Stimulated activated effector memory CD8-positive, alpha-beta T cell treated with anti-CD3 and anti-CD28 coated beads, Interleukin-12 subunit alpha, Interleukin-12 subunit beta, amount 100 ng/mL, for 72 hours (primary cell): ENCODE measurements around the gene DND1.
"Not testable (repeated sequence)": the region's sequence is repeated elsewhere in the genome, so short reads cannot be mapped to it uniquely, and the experiment has no call there.

Experiments
- ATAC-seq: fragments of 150-1000 bp; cut with Tn5 transposase; 2 replicates; pipeline ENCODE4 v1.10.0; 2021
- DNase-seq, 2 donors: peaks; one replicate each; pipeline ENCODE4 v3.0.0; 2021 to 2022; ENCODE audit warnings: low spot score in 2 of 2
- H3K27ac Mint-ChIP-seq: one replicate; pipeline ENCODE4 v1.8.0; 2022; ENCODE audit warnings: mild to moderate bottlenecking, mixed read lengths
- H3K36me3 Mint-ChIP-seq: one replicate; pipeline ENCODE4 v1.8.0; 2022; ENCODE audit warnings: mild to moderate bottlenecking, mixed read lengths
- H3K4me1 Mint-ChIP-seq: one replicate; pipeline ENCODE4 v1.8.0; 2022; ENCODE audit warnings: mixed read lengths
- H3K4me3 Mint-ChIP-seq: one replicate; pipeline ENCODE4 v1.8.0; 2022; ENCODE audit warnings: mild to moderate bottlenecking, mixed read lengths
- H3K9me3 Mint-ChIP-seq: one replicate; pipeline ENCODE4 v1.8.0; 2022; ENCODE audit warnings: mixed read lengths

DND1 gene

DNA sequence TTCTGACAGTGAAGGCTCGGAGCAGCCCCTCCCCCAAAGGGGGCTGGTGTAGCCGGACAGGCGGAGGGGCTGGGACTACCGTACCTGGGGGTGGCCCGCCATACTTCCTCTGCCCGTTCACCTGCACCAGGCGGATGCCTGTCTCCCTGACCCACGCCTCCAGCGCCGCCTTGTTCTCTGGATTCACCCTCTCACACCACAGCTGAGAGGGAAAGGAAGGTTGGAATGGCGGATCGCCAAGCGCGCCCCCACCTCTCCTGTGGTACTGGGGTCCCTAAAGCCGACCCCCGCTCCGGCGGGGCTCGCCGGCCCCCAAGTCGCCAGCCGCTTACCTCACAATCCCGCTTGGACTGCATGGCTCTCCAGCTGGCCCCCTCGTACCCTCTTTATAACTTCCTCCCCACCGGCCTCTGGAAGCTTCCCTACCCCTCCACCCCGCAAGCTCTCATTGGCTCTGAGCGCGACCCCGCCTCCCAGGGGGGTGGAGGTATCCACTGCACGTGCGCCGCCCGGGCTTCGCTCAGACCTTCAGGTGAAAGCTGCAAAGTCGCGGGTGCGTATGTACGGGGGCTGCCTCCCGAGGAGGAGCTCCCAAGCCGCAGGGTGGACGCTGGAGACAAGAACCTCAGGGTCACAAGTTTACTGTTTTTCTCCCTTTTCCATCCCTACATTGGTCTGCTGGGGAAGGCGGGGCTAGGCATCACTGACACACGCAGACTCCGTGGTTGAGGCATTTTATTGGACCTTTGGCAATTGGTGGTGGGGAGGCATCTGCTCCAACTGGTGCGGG, at the start of gene DND1:
DND1 (minus strand) TSS at position 390 of the 790 bp plus-strand sequence; CDS start at position 356, 34 bp downstream.
- H3K9me3 Mint-ChIP-seq: no peaks in the 10 kb centered on the region
- ATAC-seq: peak; percentile 6
- H3K27ac Mint-ChIP-seq: peak within 1 kb of the TSS; percentile 60
- peaks cover 97% of the 10 kb centered on the region for H3K36me3 Mint-ChIP-seq
- H3K4me1 Mint-ChIP-seq: peaks cover under 1% of the 10 kb centered on the region
- no peak within 1 kb of the TSS for H3K4me3 Mint-ChIP-seq
- no peak for DNase-seq

DNA sequence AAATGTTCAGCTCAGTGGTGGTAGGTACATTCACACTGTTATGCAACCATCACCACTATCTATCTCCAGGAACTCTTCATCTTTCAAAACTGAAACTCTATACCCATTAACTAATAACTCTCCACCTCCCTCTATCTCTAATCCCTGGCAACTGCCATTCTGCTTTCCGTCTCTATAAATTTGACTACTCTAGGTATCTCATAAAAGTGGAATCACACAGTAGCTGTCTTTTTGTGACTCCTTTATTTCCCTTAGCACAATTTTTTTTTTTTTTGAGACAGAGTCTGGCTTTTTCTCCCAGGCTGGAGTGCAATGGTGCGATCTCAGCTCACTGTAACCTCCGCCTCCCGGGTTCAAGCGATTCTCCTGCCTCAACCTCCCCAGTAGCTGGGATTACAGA, 48.0 kb upstream of the DND1 start:
- H3K4me3 Mint-ChIP-seq, H3K27ac Mint-ChIP-seq, DNase-seq, ATAC-seq, H3K9me3 Mint-ChIP-seq: not testable (repeated sequence)
- Mint-ChIP-seq H3K36me3 (peaks cover 20% of the 10 kb centered on the region), H3K4me1 (peaks cover 17% of the 10 kb centered on the region)

DNA sequence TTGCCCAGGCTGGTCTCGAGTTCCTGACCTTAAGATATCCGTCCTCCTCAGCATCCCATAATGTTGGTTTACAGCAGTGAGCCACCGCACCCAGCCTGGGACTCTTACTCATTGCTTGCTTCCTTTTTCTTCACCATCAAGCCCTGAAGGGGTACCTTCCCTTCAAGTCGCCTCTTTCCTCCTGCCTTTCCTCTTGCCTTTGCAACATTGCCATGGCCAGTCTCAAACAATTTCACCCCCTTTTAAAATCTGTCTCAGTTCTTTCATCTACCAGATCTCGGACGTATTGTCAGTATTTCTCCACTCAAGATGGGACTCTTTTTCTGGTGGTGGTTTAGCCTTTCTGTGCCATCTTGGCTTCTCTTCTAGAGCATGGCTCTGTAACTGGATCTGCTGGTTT, 47.4 kb upstream of the DND1 start:
- H3K4me3 Mint-ChIP-seq, H3K27ac Mint-ChIP-seq, DNase-seq, H3K9me3 Mint-ChIP-seq, ATAC-seq: not testable (repeated sequence)
- peaks cover 14% of the 10 kb centered on the region for H3K36me3 Mint-ChIP-seq
- H3K4me1 Mint-ChIP-seq: peaks cover 11% of the 10 kb centered on the region

DNA sequence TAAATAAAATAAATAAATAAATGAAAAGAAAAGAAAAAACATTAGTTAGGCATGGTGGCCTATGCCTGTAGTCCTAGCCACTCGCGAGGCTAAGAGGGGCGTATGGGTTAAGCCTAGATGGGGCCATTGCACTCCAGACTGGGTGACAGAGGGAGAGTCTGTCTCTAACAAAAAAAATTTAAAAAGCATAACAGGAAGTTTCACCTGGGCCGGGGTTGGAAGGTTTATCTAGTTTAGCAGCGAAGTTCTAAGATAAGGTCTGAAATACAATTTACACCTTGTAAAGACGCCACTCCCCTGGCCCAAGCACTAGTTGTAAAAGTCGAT, 44.9 kb upstream of the DND1 start:
- Mint-ChIP-seq H3K4me3 (no peak overlapping the region), H3K9me3 (no peaks in the 10 kb centered on the region), H3K36me3 (peaks cover 5% of the 10 kb centered on the region), H3K27ac (no peak overlapping the region), H3K4me1 (peaks cover 7% of the 10 kb centered on the region)
- ATAC-seq: no peak
- no peak for DNase-seq

DNA sequence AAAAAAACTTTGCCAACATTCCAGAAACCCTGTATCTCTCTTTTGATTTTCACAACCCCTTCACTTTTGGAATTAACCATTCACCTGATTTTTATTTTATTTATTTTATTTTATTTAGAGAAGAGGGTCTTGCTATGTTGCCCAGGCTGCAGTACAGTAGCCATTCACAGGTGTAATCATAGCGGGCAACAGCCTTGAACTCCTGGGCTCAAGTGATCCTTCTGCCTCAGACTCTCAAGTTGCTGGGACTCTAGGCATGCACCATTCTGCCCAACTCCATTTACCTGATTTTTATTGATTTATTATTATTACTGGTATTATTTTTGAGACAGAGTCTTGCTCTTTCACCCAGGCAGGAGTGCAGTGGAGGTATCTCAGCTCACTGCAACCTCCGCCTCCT, 42.9 kb upstream of the DND1 start:
- H3K4me3 Mint-ChIP-seq, H3K9me3 Mint-ChIP-seq, ATAC-seq, DNase-seq, H3K27ac Mint-ChIP-seq: not testable (repeated sequence)
- Mint-ChIP-seq H3K4me1 (peaks cover 21% of the 10 kb centered on the region), H3K36me3 (peaks cover 14% of the 10 kb centered on the region)

DNA sequence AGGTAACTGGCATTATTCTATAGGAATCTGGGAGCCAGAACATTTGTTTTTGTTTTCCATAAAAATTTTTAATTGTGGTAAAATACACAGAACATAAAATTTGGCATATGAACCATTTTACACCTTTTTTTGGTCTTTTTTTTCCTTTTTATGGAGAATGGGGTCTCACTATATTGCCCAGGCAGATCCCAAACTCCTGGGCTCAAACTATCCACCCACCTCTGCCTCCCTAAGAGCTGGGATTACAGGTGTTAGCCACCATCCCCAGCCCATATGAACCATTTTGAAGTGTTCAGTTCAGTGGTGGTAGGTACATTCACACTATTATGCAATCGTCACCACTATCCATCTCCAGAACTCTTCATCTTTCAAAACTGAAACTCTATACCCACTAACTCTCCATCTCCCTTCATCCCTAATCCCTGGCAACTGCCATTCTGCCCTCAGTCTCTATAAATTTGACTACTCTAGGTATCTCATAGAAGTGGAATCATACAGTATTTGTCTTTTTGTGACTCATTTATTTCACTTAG, 40.3 kb upstream of the DND1 start:
- Mint-ChIP-seq H3K27ac (no peak overlapping the region), H3K4me1 (peaks cover 24% of the 10 kb centered on the region), H3K9me3 (no peaks in the 10 kb centered on the region), H3K36me3 (peaks cover 27% of the 10 kb centered on the region), H3K4me3 (no peak overlapping the region)
- ATAC-seq: no peak
- DNase-seq: no peak

DNA sequence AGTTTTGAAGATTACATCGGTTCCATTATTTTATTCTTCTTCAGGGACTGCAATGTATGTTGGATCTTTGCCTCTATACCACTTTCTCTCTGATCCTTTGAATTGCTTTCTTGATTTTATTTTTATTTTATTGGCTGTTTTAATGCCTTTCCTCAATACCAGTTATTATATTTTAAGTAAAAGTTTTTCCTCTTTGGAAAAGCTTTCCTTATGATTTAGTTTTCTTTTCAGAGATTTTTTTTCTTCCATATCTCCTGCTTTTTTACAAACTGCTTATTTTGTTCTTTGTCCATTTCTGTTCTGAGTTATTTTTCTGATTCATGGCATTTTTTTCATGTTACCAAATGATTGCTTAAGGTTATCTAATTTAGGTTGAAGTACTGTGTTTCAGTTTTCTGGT, 38.4 kb upstream of the DND1 start:
- Mint-ChIP-seq H3K27ac (peak overlapping the region; percentile 99), H3K4me3 (peak overlapping the region; percentile 82), H3K4me1 (peaks cover 24% of the 10 kb centered on the region), H3K9me3 (no peaks in the 10 kb centered on the region), H3K36me3 (peaks cover 33% of the 10 kb centered on the region)
- DNase-seq (no peak), ATAC-seq (no peak)

DNA sequence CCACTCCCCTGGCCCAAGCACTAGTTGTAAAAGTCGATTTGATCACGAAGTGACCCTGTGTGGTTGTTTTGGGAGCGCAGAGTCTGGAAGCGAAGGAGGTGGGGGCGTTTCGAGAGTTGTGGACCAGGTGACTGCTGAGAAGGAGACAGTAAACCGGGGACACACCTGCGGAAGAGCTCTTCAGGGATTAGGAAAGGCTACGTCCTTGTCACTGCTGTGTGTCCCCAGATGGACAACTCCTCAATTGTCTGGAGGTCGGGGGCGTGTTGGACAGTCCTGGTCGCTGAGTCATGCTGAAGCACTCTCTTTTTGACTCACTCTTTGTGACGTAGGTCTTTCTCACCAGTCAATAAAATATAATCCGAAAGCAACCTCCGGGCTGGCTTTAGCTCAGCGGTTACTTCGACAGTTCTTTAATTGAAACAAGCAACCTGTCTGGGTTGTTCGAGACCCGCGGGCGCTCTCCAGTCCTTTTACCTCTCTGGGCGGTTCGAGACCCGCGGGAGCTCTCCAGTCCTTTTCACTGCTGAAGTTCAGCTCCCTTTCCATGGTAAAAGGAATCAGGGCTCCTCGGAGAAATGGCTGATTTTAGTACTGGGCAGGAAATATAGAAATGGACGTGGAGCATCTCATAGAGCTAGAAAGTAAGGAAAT, 37.6 kb upstream of the DND1 start:
- peak overlapping the region; percentile 82 for H3K4me3 Mint-ChIP-seq
- no peaks in the 10 kb centered on the region for H3K9me3 Mint-ChIP-seq
- ATAC-seq: peak; percentile 94
- H3K36me3 Mint-ChIP-seq: peaks cover 41% of the 10 kb centered on the region
- H3K27ac Mint-ChIP-seq: peak overlapping the region; percentile 99
- peaks cover 24% of the 10 kb centered on the region for H3K4me1 Mint-ChIP-seq
- peak; percentile 86 to 98 for DNase-seq

DNA sequence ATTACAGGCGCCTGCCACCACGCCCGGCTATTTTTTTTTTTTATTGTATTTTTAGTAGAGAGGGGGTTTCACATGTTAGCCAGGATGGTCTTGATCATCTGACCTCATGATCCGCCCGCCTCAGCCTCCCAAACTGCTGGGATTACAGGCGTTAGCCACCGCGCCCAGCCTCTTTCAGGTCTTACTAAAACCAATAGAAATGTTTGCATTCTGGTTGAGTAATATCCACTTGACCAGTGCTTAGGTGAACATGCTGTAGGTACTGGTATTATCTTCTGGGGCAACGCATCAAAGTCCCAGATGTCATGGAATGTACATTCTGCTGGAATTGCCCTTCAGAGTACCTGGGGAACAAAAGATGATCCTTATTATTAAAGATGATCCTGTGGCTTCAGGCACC, 35.4 kb upstream of the DND1 start:
- not testable (repeated sequence) for DNase-seq, H3K4me3 Mint-ChIP-seq, H3K9me3 Mint-ChIP-seq, ATAC-seq
- peaks cover 24% of the 10 kb centered on the region for H3K4me1 Mint-ChIP-seq
- peaks cover 63% of the 10 kb centered on the region for H3K36me3 Mint-ChIP-seq
- H3K27ac Mint-ChIP-seq: peak overlapping the region; percentile 99

DNA sequence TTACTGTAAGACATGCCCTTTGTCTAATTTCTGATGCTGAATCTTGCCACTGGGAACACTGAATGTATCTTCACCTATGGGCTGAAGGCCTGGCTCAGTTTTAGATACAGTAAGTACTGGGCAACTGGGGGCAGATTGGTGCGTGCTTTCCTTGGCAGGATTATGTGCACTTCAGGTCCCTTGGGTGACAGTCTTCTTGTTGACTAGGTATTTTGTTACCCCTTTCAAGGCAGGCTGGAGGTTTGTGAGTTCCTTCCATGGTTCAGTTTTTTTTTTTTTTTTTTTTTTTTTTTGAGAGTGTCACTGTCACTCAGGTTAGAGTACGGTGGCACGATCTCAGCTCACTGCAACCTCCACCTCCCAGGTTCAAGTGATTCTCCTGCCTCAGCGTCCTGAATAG, 34.4 kb upstream of the DND1 start:
- Mint-ChIP-seq H3K36me3 (peaks cover 73% of the 10 kb centered on the region), H3K4me3 (no peak overlapping the region), H3K9me3 (no peaks in the 10 kb centered on the region), H3K4me1 (peaks cover 19% of the 10 kb centered on the region), H3K27ac (no peak overlapping the region)
- ATAC-seq (no peak), DNase-seq (no peak)

DNA sequence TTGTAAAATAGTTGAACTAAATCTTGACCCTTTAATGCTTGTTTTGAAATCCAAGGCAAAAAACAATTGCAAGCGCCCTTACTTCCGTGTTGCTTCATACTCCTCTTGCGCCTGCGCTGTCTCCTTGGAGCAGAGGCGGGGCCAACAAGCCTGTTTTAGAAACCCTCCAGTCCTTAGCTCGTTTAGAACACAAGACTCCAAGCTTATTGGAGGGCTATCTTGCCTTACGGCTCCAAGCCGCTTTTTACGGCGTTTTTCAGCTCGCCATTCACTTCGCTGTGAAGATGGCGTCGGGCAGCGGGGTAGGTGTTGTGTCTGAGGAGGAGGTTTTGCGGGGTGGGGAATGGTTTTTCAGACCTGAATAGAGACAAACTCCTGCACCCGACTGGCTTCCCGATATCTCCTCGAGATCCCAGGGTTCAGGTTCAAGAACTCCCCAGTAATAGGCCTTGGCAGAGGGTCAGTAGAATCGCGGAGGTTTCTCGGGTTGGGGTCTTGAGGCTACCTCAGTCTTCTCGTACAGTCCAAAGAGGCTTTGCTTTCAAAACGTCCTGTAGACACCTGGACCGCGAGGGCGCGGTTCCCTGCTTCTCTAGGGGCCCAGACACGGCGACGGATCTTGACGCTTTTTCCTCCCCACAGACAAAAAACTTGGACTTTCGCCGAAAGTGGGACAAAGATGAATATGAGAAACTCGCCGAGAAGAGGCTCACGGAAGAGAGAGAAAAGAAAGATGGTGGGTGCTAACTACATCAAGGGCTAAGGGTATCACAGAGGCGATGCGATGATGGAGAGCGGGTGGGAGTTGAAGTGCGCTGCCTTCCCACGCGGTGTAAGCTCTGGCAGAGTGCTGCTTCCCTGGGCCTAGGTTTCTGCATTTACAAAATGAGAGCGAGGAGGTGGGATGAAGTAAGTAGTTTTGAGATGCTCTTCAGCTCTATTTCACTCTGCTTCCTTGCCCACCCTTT, 27.1 kb upstream of the DND1 start, which contains the start of gene ZMAT2:
ZMAT2 (plus strand) TSS at position 271 of the 968 bp plus-strand sequence; CDS start at position 285, 14 bp downstream.
- DNase-seq (peak; percentile 71 to 91), ATAC-seq (peak; percentile 98)
- peaks cover 99% of the 10 kb centered on the region for H3K36me3 Mint-ChIP-seq
- peak within 1 kb of the TSS; percentile 99 for H3K4me3 Mint-ChIP-seq
- peaks cover 22% of the 10 kb centered on the region for H3K4me1 Mint-ChIP-seq
- H3K27ac Mint-ChIP-seq: peak within 1 kb of the TSS; percentile 99
- no peaks in the 10 kb centered on the region for H3K9me3 Mint-ChIP-seq

DNA sequence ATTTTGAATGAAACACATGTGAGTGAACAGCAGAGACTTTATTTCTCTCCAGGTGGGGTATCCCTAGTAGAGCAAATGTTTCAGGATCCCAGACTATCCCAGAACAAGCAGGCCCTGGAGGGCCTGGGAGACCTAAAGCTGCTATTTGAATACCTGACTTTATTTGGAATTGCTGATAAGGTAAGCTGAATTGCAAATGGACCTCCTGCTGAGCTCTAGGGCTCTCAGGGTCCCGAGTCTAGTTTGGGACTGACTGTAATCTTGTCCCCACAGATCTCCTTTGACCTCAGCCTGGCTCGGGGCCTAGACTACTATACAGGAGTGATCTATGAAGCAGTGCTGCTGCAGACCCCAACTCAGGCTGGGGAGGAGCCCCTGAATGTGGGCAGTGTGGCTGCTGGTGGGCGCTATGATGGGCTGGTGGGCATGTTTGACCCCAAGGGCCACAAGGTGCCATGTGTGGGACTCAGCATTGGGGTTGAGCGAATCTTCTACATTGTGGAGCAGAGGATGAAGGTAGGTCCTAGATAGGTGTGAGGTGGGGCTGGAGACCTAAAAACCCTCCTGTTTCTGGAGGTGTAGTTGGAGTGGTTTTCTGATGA, 23.6 kb upstream of the DND1 start:
- ATAC-seq (no peak), DNase-seq (no peak)
- Mint-ChIP-seq H3K4me3 (no peak overlapping the region), H3K36me3 (peaks cover 95% of the 10 kb centered on the region), H3K9me3 (no peaks in the 10 kb centered on the region), H3K4me1 (peaks cover 28% of the 10 kb centered on the region), H3K27ac (peak overlapping the region; percentile 60)

DNA sequence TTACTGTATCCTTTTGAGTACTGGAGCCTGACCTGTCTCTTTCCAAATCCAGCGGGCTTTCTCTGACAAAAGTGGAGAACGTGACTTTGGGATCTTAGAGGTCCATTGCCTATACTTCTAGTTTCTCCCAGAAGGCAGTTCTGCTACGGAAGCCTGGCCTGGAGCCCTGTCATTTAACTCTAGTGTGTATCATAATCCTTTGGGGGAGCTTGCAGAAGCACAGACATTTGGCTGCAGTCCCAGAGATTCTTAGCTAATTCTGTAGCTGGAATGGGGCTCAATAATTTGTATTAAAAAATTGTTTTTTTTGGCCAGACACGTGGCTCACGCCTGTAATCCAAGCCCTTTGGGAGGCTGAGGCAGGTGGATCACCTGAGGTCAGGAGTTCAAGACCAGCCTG, 20.9 kb upstream of the DND1 start:
- Mint-ChIP-seq H3K4me1 (peaks cover 29% of the 10 kb centered on the region), H3K4me3 (no peak overlapping the region), H3K27ac (no peak overlapping the region), H3K36me3 (peaks cover 85% of the 10 kb centered on the region), H3K9me3 (no peaks in the 10 kb centered on the region)
- DNase-seq (no peak), ATAC-seq (no peak)
